Stimulated activated CD4-positive, alpha-beta T cell treated with anti-CD3 and anti-CD28 coated beads, Interleukin-4, amount 100 ng/mL, for 1 hour (primary cell): ENCODE data around the gene CDC5L.

Experiments used
- DNase-seq: peaks from one replicate; pipeline ENCODE4 v3.0.0-alpha.2; 2020

The CDC5L gene

DNA sequence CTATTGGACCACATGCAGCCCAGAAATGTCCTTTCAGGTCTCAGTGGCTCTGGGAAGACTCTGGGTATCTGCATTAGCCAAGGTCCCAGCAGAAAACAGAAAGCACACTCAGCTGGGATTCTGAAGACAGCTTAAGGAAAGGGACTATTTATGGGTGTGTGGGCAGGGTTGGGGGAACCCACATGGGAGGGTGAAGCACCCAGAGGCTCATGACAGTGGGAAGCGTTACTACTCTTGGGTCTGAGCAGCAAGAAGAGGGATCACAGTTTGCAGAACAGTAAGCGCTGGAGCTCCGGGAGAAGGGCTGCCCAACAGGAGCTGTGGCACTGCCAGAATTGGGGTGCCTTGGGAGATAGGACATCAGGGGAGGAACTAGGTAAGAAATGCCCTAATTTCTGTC, 12.4 kb upstream of the CDC5L start:
- DNase-seq: no peak

DNA sequence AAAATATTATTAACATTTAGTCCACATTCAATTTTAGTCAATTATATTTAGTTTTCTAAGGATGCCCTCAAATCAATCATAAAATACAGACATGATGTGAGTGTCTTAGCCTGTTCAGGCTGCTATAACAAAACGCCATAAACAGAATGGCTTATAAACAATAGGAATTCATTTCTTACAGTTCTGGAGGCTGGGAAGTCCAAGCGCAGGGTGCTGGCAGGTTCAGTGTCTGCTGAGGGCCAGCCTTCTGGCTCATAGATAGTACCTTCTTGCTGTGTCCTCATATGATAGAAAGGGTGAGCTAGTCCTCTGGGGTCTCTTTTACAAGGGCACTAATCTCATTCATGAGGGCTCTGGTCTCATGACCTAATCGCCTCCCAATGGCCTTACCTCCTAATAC, 10.0 kb upstream of the CDC5L start:
- no peak for DNase-seq

DNA sequence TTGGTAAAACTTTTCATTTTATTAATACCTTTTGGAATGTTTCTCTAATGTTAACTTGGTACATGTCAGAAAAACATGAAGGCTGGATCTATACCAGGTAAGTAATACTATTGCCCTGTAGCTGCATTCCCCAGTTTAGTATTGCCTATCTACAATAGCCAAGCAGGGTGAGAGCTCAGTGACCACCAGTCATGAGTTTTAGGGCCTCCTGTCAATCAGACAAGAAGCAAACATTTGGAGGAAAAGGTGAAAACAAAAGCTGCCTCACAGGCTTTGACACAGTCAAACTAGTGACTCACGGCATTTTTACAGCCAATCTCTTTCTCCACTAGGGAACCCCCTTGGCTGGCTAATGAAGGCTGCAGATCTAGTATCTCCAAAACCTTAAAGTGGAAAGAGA, 9.5 kb upstream of the CDC5L start:
- no peak for DNase-seq

DNA sequence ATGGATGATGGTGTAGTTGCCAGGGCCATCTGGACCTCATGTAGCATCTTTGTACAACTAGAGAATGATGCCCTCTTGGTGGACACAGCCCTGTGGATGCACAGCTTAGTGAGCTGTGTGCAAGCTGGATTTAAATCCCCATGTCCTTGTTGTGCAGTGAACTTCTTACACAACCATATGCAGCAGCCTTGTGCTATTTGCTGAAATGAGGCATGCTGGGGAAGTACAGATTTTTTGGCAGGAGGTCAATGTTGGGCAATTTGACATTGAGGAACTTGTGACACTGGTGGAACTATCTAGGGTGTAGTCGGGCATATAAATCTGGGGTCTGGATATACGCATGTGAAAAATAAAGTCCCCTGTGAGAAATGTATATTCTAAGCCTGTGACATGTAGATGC, 5.8 kb upstream of the CDC5L start:
- DNase-seq: no peak

DNA sequence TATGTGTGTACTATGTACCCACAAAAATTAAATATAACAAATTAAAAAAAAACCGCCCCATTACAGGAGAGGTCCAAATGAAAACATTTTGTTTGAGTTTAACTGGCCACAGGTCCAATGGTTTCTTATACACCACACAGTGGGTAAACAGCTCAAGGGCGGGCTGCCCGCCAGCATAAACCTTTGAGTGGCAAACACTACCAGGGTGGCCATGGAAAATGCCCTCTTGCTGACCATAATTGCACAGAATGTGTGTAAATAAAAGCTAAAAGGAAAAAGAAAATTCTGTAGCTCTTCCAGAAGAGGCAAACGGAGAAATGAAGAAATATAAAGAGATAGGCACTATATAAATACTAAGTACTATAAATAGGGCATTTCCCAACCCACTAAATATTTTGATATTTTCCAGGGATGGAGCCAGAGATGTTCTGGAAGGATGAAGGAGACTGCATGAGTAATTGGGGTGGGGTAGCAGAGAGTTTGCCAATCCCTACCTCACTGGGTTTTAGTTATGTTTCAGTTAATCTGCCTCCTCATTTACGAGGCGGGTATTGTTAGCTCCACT, 1.1 kb upstream of the CDC5L start:
- no peak for DNase-seq

DNA sequence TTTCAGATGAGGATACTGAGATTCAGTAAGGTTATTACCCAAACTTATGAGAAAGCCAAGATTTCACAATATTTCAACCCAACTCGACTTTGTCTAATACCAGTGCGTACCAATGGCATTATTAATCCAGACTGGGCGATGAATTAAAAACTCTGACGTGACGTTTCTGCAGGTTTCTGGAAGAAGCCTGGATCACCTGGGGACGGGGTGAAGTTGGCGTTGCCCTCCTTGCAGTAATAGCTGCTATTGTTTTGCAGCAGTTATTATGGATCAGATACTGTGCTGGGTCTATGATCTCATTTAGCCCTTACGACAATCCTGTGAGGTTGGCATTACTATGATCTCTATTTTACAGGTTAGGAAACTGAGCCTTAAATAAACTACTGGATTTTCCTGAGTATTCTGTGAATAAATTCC, 569 bp upstream of the CDC5L start:
- DNase-seq: no peak

DNA sequence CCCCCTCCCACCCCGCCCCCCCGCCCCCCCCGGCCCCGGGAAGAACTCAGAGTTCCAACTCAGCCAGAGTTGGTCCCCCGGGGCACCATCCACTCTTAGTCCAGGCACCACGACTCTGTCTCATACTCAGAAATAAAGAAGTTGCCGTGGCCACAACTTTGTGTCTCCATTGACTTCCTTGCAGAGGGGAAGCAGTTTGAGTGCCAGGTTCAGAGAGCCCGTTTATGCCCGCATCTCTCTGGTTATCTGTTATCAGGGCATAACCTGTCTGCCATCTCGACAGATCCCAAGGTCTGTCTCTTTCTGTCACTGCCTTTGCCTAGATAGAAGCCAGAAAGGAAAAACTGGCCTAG, 605 bp downstream of the CDC5L start:
- DNase-seq: no peak

DNA sequence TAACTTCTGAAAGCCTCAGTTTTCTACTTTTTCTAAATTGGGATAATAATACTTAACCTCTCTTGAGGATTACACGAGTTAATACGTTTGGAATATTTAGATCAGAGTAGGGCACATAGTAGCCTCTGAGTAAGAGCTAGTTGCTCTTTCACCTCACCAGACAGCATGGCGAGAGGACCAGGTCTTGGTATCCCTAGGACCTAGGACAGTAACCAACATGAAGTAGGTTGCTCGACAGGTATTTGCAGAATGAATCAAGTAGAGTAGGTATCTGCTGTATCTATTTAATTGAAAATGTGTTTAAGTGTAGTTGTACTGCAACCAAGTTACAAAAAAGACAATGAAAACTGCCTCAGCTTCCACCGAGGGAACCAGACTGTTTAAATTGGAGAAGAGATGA, 1.4 kb downstream of the CDC5L start:
- no peak for DNase-seq

DNA sequence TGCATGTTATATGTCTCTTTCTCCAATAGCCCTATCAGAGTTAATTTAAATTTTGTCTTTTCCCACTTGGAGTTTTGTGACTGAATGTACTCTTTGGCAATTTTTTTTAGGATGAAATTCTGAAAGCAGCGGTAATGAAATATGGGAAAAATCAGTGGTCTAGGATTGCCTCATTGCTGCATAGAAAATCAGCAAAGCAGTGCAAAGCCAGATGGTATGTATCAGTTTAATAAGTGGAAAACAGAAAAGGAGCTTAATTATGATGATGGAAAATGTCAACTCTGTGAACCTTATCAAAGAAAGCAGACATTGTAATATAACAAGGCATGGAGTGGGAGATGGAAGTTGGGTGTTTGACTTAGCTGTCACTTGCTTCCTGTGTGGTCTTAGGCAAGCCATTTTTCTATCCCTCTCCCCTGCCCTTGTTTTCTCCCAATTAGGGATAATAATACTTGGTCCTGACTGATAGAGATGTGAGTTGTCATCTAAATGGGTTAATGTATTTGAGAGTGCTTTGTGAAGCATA, 2.7 kb downstream of the CDC5L start:
- DNase-seq: no peak

DNA sequence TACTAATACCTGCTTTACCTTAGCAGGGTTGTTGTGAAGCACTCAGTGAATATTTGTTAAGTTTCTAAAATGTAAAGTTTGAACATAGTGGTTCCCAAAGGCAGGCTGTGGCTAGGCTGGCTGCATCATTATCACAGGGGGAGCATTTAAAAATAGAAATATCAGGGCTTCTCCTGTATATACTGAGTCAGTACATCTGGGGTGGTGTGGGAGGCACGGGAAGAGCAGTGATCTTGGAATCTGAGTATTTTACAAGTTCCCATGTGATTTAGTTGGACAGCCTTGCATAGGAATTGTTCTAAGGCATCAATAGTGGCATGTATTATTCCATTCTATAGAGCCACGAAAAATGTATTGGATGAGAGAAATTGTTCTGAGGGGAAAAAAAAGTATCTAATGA, 8.0 kb downstream of the CDC5L start:
- no peak for DNase-seq

DNA sequence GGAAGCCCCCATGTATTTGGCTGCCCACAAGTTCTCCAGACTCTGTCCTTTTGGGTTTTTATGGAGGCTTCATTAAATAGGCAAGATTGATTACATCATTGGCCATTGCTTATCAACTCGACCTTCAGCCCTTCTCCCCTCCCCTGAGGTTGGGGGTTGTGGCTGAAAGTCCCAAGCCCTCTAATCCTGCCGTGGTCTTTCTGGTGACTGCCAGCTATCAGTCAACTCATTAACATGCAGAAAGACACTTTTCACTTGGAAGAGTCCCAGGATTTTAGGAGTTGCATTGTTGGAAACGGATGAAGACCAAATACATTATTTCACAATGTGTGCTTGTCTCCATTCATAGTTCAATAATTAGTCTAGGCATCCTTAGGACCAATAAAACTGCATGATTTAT, 9.5 kb downstream of the CDC5L start:
- no peak for DNase-seq

DNA sequence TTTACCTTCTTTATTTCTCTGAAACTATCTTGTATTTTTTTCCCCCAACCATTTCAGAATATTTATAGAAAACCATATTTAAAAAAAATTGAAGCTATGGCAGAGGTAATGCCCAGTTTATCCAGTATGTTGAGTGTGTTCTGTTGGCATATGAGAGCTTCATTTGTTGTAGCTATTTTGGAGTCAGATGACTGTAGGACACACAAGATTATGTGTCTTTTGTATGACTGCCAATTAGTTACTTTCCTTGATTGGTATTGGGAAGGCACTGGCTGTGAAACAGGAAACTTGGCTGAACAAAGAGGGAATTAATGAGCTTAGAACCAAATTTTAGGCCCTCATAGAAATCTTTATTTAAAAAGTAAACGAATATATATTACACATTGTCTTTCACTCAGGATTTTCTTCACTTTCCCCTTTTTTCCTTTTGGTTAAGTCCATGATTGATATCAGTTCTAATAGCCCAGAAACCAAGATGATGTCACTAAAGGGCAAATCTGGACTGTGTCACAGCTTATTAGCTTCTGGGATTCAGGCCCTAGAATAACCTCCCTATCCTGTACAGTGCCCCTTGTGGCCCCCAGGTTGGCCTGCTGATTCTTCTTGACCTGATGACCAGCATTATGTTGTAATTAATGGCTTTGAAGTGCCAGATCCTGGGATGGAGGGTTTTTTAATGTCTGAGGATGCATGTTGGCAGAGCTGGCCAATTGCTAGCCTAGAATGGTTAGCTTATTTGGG, 10.1 kb downstream of the CDC5L start:
- no peak for DNase-seq

DNA sequence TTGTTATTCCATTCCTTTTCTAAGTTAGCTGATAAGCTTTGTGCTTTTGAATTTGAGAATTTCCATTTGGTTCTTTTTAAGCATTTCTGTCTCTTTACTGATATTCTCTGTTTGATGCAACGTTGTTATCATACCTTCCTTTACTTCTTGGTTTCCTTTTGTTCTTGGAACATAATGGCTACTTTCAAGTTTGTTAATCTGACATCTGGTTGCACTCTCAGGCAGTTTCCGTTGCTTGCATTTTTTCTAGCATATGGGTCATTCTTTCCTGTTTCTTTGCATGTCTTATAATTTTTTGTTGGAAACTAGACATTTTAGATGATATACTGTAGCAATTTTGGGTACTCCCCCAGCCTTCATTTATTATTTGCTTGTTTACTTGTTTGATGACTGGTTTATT, 12.5 kb downstream of the CDC5L start:
- DNase-seq: no peak

DNA sequence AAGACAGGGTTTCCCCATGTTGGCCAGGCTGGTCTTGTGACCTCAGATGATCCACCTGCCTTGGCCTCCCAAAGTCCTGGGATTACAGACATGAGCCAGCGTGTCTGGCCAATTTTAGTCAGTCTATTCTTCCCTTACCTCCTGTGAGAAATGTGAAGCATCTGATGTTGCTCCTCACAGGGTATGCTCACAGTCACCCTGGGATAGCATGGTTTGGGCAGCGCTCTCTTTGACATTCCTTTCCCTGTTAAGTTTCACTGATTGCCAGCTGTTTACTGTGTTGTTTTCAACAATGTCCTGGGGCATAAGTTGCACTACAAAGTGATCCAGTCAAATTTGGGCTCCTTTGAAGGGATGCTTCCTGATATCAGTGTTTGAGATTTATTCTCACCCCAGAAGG, 13.1 kb downstream of the CDC5L start:
- DNase-seq: no peak

DNA sequence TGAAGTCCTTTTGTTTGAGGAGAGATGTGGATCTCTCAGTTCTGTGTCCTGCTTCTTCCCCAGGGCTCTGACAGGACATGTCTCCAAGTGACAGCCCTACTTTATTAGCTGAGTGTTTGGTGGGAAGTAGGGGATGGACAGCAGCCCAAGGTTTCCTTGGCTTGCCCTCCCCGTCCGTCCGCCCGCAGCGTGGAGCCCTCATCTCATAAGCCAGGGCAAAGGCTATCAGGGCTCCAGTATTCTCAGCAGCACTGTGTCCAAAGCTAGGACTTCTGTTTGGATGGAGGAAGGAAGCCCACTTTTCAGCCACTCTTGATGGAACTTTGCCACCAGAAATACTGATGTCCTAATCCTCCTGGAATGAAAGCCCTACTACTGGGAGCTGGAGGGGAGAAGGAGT, 13.6 kb downstream of the CDC5L start:
- DNase-seq: no peak

DNA sequence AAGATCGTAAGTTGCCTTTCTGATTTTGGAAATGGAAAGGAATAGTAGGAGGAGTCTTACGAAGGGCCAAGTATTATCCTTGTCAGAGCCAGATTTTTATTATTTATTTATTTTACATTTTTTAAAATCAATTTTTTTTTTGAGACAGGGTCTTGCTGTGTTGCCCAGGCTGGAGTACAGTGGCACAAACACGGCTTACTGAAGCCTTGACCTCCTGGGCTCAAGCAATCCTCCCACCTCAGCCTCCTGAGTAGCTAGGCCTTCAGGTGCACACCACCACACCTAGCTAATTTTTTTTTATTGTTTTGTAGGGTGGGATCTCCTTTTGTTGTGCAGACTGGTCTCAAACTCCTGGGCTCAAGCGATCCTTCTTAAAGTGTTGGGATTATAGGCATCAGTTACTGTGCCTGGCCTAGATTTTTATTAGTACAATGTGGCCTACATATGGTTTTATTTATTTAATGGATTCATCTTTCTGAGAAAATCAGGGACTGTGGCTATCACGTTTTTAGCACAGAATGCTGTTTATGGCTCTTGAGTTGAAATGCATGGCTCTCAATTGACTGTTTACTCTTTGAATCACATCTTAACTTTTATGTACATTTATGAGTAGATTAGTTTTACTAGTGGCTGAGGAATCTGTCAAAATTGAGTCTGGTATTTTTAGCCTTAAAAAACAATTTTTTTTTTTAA, 16.7 kb downstream of the CDC5L start:
- DNase-seq: no peak

DNA sequence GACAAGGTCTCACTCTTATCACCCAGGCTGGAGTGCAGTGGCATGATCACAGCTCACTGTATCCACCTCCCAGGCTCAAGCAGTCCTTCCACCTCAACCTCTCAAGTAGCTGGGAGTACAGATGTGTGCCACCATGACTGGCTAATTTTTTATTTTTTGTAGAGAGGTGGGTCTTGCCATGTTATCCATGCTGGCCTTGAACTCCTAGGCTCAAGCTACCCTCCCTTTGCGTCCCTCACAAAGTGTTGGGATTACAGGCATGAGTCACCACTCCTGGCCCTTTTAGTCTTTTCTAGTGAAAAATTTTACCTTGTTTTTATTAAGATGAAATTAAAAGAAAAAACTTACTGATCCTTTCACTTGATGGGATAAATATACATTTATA, 17.2 kb downstream of the CDC5L start:
- no peak for DNase-seq

DNA sequence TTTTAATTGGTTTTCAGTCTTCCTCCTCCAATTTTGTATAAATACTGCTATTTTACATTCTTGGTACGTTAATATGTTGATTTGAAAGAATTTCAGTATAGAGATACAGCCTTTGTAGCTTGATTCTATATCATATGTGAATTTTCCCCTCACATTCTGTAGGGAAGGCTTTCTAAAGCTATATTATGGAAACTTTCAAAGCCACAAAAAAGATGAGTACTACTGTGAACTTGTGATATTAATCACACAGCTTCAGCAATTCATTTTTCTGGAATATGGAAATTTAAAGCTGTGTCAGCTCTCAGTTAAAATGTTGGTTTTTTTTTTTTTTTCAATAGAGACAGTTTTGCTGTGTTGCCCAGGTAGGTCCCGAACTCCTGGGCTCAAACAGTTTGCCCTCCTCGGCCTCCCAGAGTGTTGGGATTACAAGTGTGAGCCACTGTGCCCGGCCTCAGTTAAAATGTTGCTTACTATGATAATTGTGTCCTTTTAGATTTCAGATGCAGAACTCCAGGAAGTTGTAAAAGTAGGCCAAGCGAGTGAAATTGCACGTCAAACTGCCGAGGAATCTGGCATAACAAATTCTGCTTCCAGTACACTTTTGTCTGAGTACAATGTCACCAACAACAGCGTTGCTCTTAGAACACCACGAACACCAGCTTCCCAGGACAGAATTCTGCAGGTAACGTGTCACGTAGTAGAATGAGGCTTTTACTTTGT, 20.6 kb downstream of the CDC5L start:
- DNase-seq: no peak

DNA sequence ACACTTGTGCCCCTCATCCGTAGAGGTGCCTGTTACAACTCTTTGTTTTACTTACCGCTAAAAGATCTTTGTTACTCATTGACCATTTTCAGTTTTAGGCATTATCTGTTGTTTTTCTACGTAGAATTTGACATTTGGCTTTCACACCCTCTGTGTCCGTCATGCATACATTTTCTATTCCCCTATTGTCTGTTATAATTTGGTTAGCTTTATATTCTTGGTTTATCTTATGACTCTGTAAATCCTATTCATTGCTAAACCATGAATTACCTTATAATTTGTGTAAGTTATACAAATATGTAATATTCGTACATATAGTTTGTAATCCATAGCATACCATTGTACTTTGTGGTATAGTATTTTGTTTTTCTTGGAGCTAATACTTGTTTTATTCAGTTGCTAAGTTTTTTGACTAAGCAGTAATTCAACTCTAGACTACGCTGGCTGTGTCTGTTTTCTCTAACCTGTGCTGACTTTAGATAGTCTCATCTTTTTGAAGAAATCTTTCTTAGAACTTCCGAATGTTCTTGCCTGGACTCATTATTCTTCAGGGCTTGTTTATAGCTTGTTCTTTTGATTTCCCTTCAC, 21.8 kb downstream of the CDC5L start:
- no peak for DNase-seq

DNA sequence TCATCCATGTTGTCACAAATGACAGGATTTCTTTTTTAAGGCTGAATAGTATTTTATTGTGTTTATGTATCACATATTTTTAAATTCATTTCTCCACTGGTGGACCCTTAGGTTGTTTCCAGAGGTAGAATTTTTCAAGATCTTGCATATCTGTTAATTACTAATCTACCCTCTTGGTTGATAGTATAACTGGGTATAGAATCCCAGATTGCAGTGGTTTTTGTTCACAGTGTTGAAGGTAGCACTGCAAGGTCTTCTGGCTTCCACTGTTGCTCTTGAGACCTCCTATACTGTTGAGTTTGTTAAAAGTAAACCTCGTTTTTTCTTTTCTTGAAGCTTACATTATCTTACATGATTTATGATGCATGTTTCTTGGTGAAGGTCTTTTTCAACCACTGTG, 22.9 kb downstream of the CDC5L start:
- no peak for DNase-seq

DNA sequence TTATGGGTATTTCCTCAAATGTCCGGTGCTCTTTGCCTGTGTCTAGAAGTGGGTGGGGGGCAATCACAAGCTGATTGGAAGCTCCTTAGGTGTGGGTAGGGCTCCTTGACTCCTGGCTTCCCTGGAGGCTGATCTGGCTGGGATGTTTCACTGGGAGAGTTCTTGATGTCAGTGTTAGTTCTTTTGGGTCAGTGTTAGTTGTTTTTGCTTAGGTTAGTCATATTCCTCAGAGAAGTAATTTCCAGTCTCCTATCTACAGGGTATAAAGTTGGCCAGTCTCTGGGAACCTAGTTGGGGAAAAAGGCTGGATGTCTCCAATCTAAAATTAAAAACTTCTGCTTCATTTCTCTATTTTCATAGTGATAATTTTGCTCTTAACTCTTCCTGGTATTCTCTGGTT, 23.6 kb downstream of the CDC5L start:
- no peak for DNase-seq

DNA sequence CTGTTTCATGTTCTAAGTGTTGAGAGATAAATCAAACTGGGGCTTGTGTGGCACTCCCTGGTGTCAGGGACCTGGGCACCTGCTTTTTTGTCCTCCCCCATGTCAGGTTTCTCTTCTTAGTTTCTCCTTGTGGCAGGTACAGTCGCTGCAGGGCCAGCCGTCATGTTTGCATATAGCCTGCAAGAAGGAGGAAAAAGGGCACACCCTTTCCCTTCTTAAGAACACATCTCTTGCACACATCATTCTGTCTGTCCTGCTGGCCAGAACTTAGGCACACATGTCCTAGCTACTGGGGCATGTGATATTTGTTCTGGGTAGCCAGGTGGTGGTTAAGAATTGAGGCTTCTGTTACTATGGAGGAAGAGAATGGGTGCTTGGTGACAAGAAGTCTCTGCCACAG, 27.9 kb downstream of the CDC5L start:
- no peak for DNase-seq

DNA sequence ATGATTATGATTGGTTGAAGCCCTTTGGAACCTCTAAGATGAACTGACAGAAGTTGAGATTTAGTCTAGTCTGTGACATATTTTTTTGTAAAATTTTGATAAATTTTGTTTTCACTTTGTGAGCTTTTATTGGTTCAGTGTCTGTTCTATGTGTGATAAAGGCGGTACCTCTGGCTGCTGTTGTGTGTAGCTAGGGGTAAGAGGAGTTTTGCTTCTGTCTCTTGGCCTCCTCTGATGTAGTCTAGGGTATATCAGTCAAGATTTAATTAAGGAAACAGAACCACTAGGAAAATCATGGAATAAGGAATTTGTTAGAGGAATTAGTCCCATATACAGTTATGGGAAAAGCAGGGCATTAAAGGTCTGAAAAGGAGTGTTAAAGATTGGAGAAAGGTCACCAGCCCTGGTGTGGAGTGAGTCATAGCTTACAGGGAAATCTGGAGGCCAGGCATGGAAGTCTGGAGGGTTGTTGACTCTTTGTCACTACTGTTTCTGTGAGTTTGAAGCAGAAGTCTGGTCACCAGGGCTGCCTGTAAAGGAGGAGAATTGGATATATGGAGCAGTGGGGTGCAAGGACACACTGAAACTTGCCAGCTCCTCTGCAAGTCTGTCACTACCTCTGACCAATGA, 28.5 kb downstream of the CDC5L start:
- DNase-seq: no peak
